ENCODE measurements around the gene OR6C70. TPM values are rescaled to one million over a fixed set of nuclear protein-coding genes. Genes with fewer than 3 reads are reported as not detected.
"Not testable (repeated sequence)": the region's sequence is repeated elsewhere in the genome, so short reads cannot be mapped to it uniquely, and the experiment has no call there.

OR6C70 gene
- total RNA-seq, 1 experiment from 2014 or later, result not detected

DNA sequence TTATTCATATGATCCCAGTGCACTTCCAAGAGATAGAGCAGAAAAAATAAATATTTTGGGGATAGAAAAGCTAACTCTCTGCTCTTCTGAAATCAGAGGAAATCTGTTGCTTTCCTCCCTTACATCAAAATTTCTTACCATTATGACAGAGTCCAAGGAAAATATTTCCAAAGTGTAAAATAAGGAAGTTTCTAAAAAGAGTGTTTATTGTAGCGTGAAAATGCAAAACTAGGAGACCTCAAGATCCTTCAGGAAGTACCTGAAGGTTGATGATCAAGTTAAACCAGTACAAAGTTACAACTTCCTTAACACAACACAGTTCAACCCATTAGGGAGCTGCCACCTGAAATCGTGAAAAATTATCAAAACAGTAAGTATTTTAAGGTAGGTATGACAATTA is 26.2 kb downstream of the OR6C70 start, which contains the start of gene OR6C2:
TSS of gene OR6C2 (plus strand) at position 301 of the 400 bp plus-strand sequence. CDS start 8,138 bp downstream, outside the sequence.
- BruUV-seq (replicated peaks), result no TSS peak
- peaks cover 8% of the 10 kb centered on the region for H3K4me1 Mint-ChIP-seq (ENCODE audit: low read depth, unreplicated experiment)
- no peaks in the 10 kb centered on the region for H3K4me1 ChIP-seq
- no peak for DNase-seq
- H3K36me3 ChIP-seq (ENCODE audit: control insufficient read depth, insufficient read depth, low read length), result no peaks in the 10 kb centered on the region
- H3K9me3 ChIP-seq, result no peaks in the 10 kb centered on the region
- H3K27ac Mint-ChIP-seq (ENCODE audit: unreplicated experiment), result no peak within 1 kb of the TSS
- CTCF ChIA-PET, result interaction anchor here (0.6 kb wide), 1 partner anchor 285 kb away, joined by 3 read pairs; the partner anchor contains the start of gene CD63
- no peak for TF ChIP-seq CTCF (IDR thresholded peaks at IDR 0.05; ENCODE audit: insufficient read depth in 1 of 2, low read depth in 1 of 2, low read length in 1 of 2, severe bottlenecking in 1 of 2, unreplicated experiment in 1 of 2)
- no peaks in the 10 kb centered on the region for H3K27me3 ChIP-seq (replicated peaks; ENCODE audit: control insufficient read depth, insufficient read depth, low read length)
- no peaks in the 10 kb centered on the region for H3K36me3 Mint-ChIP-seq (ENCODE audit: insufficient read depth, unreplicated experiment)
- POLR2A ChIA-PET, result no interaction called here
- intact Hi-C loops (cut with micrococcal nuclease; ENCODE audit: unreplicated experiment), result no loop called here
- no peaks in the 10 kb centered on the region for H3K27me3 Mint-ChIP-seq (ENCODE audit: insufficient read depth, unreplicated experiment)
- H3K4me3 ChIP-seq (ENCODE audit: low read depth, low read length), result no peak within 1 kb of the TSS
- no peak within 1 kb of the TSS for H3K4me3 Mint-ChIP-seq (ENCODE audit: unreplicated experiment)
- H3K9me3 Mint-ChIP-seq (ENCODE audit: unreplicated experiment), result peaks cover 18% of the 10 kb centered on the region

DNA sequence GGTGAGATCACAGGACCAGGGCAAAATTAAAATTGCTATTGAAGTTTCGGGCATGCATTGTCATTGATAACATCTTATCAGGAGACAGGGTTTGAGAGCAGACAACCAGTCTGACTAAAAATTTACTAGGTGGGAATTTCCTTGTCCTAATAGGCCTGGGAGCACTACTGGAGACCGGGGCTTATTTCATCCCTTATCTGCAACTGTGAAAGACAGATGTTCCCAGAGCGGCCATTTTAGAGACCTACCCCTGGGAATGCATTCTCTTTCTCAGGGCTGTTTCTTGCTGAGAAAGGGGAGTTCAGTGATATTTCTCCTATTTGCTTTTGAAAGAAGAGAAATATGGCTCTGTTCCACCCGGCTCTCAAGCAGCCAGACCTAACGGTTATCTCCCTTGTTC is 28.7 kb downstream of the OR6C70 start:
- H3K36me3 Mint-ChIP-seq (ENCODE audit: insufficient read depth, unreplicated experiment); POLR2A ChIA-PET; H3K36me3 ChIP-seq (ENCODE audit: control insufficient read depth, insufficient read depth, low read length); H3K4me1 Mint-ChIP-seq (ENCODE audit: low read depth, unreplicated experiment); H3K4me3 ChIP-seq (ENCODE audit: low read depth, low read length); H3K9me3 ChIP-seq; DNase-seq; BruUV-seq (replicated peaks); H3K27me3 ChIP-seq (replicated peaks; ENCODE audit: control insufficient read depth, insufficient read depth, low read length); H3K27me3 Mint-ChIP-seq (ENCODE audit: insufficient read depth, unreplicated experiment); intact Hi-C loops (cut with micrococcal nuclease; ENCODE audit: unreplicated experiment); H3K27ac Mint-ChIP-seq (ENCODE audit: unreplicated experiment); CTCF ChIA-PET; H3K4me3 Mint-ChIP-seq (ENCODE audit: unreplicated experiment); H3K4me1 ChIP-seq: not testable (repeated sequence)
- H3K9me3 Mint-ChIP-seq (ENCODE audit: unreplicated experiment), result peaks cover 18% of the 10 kb centered on the region

GRCh38 chr12:55428331-55429243 is 41.4 kb downstream of the OR6C70 start:
- Mint-ChIP-seq H3K36me3 (ENCODE audit: insufficient read depth, unreplicated experiment) (no peaks in the 10 kb centered on the region), H3K4me3 (ENCODE audit: unreplicated experiment) (no peak overlapping the region), H3K27me3 (ENCODE audit: insufficient read depth, unreplicated experiment) (no peaks in the 10 kb centered on the region), H3K27ac (ENCODE audit: unreplicated experiment) (no peak overlapping the region), H3K9me3 (ENCODE audit: unreplicated experiment) (peaks cover 12% of the 10 kb centered on the region), H3K4me1 (ENCODE audit: low read depth, unreplicated experiment) (no peaks in the 10 kb centered on the region)
- no peak for TF ChIP-seq CTCF (IDR thresholded peaks at IDR 0.05; ENCODE audit: insufficient read depth in 1 of 2, low read depth in 1 of 2, low read length in 1 of 2, severe bottlenecking in 1 of 2, unreplicated experiment in 1 of 2)
- ChIA-PET CTCF (no interaction called here), POLR2A (no interaction called here)
- Histone ChIP-seq H3K4me1 (no peaks in the 10 kb centered on the region), H3K4me3 (ENCODE audit: low read depth, low read length) (no peak overlapping the region), H3K36me3 (ENCODE audit: control insufficient read depth, insufficient read depth, low read length) (no peaks in the 10 kb centered on the region), H3K27me3 (replicated peaks; ENCODE audit: control insufficient read depth, insufficient read depth, low read length) (no peaks in the 10 kb centered on the region), H3K9me3 (no peaks in the 10 kb centered on the region)
- no peak for DNase-seq
- intact Hi-C loops (cut with micrococcal nuclease; ENCODE audit: unreplicated experiment), result no loop called here
- BruUV-seq (replicated peaks), result no TSS peak
